Pancreas (tissue), 10 donors: Measurements from ENCODE around the gene SPECC1. TPM values are rescaled to one million over a fixed set of nuclear protein-coding genes. Genes with fewer than 3 reads are reported as not detected.
"Not testable (repeated sequence)": the region's sequence is repeated elsewhere in the genome, so short reads cannot be mapped to it uniquely, and the experiment has no call there.

Experiments used
- ATAC-seq, 4 donors: fragments of 200-7000 bp; cut with Tn5 transposase; one replicate each; pipeline versions ENCODE4 v1.8.0 to v1.9.1; 2020; ENCODE audit warnings: mild to moderate bottlenecking in 4 of 4, moderate library complexity in 4 of 4
- DNase-seq, 6 donors: peaks; one replicate each; pipeline ENCODE4 v3.0.0-alpha.2; 2020
- FAIRE-seq: peaks from 2 replicates; lab custom pipeline; 2012; peaks lifted over from hg19 to GRCh38; lab: Jason Lieb, UNC
- H3K27ac ChIP-seq, 4 donors: fragments of 200-600 bp; sonication (generic); 1 replicate in 3 of 4; 2 replicates in 1 of 4; pipeline versions ENCODE4 v1.5.0 to v1.8.0; 2020
- H3K27me3 ChIP-seq, 4 donors: fragments of 200-600 bp; one replicate each; pipeline ENCODE4 v1.8.0; 2021
- H3K36me3 ChIP-seq, 3 donors: fragments of 200-600 bp; sonication (generic) in 1 of 3; one replicate each; pipeline versions ENCODE4 v1.5.0 to v1.8.0; 2020 to 2021
- H3K4me1 ChIP-seq, 3 donors: fragments of 200-600 bp; one replicate each; pipeline ENCODE4 v1.8.0; 2021
- H3K4me3 ChIP-seq, 4 donors: fragments of 200-600 bp; sonication (generic) in 2 of 4; one replicate each; pipeline versions ENCODE4 v1.5.0 to v1.8.0; 2020 to 2021
- H3K9me3 ChIP-seq, 4 donors: fragments of 200-600 bp; one replicate each; pipeline ENCODE4 v1.8.0; 2021
- WGBS, 2 donors: extraction: QIAGEN DNeasy Blood & Tissue Kit; methylation state at CpG; one replicate each; pipeline ENCODE4 v1.1.7; 2013; 5-methylcytosine and 5-hydroxymethylcytosine counted together
- intact Hi-C, 3 donors: fragments of 100-400 bp; cut with DNase I; formaldehyde crosslinking; loops; one replicate each; pipeline versions ENCODE4 v1.11.1 to v1.14.2; 2022
- polyA plus RNA-seq, 2 donors: library from polyadenylated mRNA; stranded (reverse); fragments of 200-250 nt; gene quantifications; one replicate each; pipeline ENCODE4 v1.2.3, GENCODE V29; 2013
- total RNA-seq, 6 donors: library from RNA; stranded (reverse); fragmentation: NEBNext Ultra II Directional in 4 of 6; extraction: Animal tissue kit (Norgen Biotek cat#: 25700) in 4 of 6; gene quantifications; one replicate each; pipeline versions ENCODE4 v1.2.1 to v1.2.4, GENCODE V29; 2021 to 2023
- TF ChIP-seq, protein P1 (sequence below), 4 donors: fragments of 200-600 bp; sonication (generic) in 3 of 4; IDR thresholded peaks; one replicate each; pipeline versions ENCODE4 v1.5.0 to v1.8.0; 2021; ENCODE audit warnings: antibody characterized with exemption in 4 of 4
- donor health status: healthy with polysubstance abuse.
- donor health status: DM: no; HTN: no; CAD: no; lungs with moderate emphysema.
- donor health status: DM: no; HTN: no; CAD: no.
- donor health status: control.
- donor health status: control.
- donor health status: Bipolar disorder and iron deficiency.
- donor health status: DM: yes; HTN: yes; CAD: no.
- donor health status: DM: no; HTN: no; CAD: no.
- donor health status: DM: no; HTN: no; CAD: no.
- donor health status: DM: yes; HTN: yes; CAD: no.

SPECC1 gene
- total and polyA plus RNA-seq, 8 donors: 5.6 to 22.2 (median 8.1) TPM

- DNase-seq (no peak), ATAC-seq (no peak), FAIRE-seq (no peak)
- Histone ChIP-seq H3K36me3 (no peaks in the 10 kb centered on the region), H3K4me3 (no peak overlapping the region), H3K4me1 (no peaks in the 10 kb centered on the region), H3K27me3 (no peaks in the 10 kb centered on the region), H3K9me3 (no peaks in the 10 kb centered on the region), H3K27ac (no peak overlapping the region)
- intact Hi-C loops: loop anchor here in 2 of 3 donors (5.0 to 10.0 kb wide), 3 partner anchors 98 to 323 kb away; no protein-coding TSS in a partner anchor
- WGBS, 2 donors: 88% methylated on average over 10 of the region's 10 CpGs
- TF ChIP-seq, protein P1, sequence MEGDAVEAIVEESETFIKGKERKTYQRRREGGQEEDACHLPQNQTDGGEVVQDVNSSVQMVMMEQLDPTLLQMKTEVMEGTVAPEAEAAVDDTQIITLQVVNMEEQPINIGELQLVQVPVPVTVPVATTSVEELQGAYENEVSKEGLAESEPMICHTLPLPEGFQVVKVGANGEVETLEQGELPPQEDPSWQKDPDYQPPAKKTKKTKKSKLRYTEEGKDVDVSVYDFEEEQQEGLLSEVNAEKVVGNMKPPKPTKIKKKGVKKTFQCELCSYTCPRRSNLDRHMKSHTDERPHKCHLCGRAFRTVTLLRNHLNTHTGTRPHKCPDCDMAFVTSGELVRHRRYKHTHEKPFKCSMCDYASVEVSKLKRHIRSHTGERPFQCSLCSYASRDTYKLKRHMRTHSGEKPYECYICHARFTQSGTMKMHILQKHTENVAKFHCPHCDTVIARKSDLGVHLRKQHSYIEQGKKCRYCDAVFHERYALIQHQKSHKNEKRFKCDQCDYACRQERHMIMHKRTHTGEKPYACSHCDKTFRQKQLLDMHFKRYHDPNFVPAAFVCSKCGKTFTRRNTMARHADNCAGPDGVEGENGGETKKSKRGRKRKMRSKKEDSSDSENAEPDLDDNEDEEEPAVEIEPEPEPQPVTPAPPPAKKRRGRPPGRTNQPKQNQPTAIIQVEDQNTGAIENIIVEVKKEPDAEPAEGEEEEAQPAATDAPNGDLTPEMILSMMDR (IDR thresholded peaks at IDR 0.05): no peak
These were observed 306.2 kb downstream of the SPECC1 start for GRCh38 chr17:20315311-20315710.

- DNase-seq (no peak), FAIRE-seq (no peak), ATAC-seq (no peak)
- no peaks in the 10 kb centered on the region for H3K27me3 ChIP-seq
- WGBS, 2 donors: 78 to 80% methylated on average over 4 of the region's 4 CpGs
- no peaks in the 10 kb centered on the region for H3K4me1 ChIP-seq
- no peak overlapping the region for H3K4me3 ChIP-seq
- H3K27ac ChIP-seq: no peak overlapping the region
- intact Hi-C loops: loop anchor here in 2 of 3 donors (5.0 to 10.0 kb wide), 3 partner anchors 99 to 324 kb away; no protein-coding TSS in a partner anchor
- no peaks in the 10 kb centered on the region for H3K9me3 ChIP-seq
- no peaks in the 10 kb centered on the region for H3K36me3 ChIP-seq
- TF ChIP-seq, protein P1 (IDR thresholded peaks at IDR 0.05): no peak
These were observed 306.7 kb downstream of the SPECC1 start for GRCh38 chr17:20315821-20316220.

GRCh38 chr17:20320535-20321229, 311.5 kb downstream of the SPECC1 start:
- DNase-seq (peak; percentile 57 to 90 (median 82)), ATAC-seq (peak; percentile 96 to 98 (median 97))
- intact Hi-C loops, H3K9me3 ChIP-seq, H3K27ac ChIP-seq, H3K36me3 ChIP-seq, H3K4me1 ChIP-seq, H3K27me3 ChIP-seq, FAIRE-seq: not testable (repeated sequence)
- peak overlapping the region; percentile 12 to 53 (median 34) for H3K4me3 ChIP-seq
- TF ChIP-seq, protein P1 (IDR thresholded peaks at IDR 0.05): peak; percentile 84 to 98 (median 94)
- 15 to 22% methylated on average over 47 of the region's 47 CpGs for WGBS, 2 donors

GRCh38 chr17:20321357-20321756, 312.2 kb downstream of the SPECC1 start:
- H3K9me3 ChIP-seq, H3K4me3 ChIP-seq, ATAC-seq, H3K4me1 ChIP-seq, H3K36me3 ChIP-seq, H3K27me3 ChIP-seq, intact Hi-C loops, FAIRE-seq, H3K27ac ChIP-seq: not testable (repeated sequence)
- DNase-seq: peak in 1 of 6 donors; percentile 13
- WGBS, 2 donors: 90 to 95% methylated on average over 31 to 32 of the region's 32 CpGs

DNA sequence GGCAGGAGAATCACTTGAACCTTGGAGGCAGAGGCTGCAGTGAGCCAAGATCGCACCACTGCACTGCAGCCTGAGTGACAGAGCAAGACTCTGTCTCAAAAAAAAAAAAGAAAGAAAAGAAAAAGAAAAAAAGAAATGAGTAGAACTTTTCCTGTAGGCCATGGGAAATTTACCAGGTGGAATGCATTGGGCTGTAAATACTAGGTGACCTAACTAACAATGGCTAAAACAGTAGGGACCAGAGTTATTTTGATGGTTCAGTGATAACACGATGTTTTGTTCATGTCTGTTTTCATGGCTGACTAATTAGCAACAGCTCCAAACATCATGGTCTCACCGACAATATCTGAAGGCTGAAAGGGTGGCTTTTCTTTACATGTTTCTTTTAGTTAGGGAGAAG, 318.6 kb downstream of the SPECC1 start:
- WGBS, 2 donors: 49 to 58% methylated on average over 3 of the region's 3 CpGs
- intact Hi-C loops, H3K36me3 ChIP-seq, FAIRE-seq, H3K4me3 ChIP-seq, H3K4me1 ChIP-seq, H3K27ac ChIP-seq, H3K27me3 ChIP-seq, H3K9me3 ChIP-seq, DNase-seq: not testable (repeated sequence)
- ATAC-seq: peak in 3 of 4 donors; percentile 31 to 55 (median 42)

DNA sequence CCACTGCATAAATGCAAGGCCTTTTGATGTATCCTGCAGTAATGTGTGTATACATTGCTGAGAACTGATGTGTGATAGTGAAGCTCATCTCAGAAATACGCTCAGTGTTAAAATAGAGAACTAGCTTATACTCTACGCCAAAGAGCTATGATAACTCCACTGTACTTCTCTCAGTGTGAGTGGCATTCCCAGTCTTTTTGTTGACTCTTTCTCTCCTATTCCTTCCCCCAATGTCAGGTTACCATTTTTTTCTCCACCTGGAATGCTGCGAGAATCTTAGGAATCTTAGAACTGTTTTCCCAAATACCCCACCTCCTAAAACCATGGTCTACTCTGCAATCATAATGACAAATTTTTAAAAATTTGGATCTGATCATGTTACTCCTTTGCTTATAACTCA, 342.2 kb downstream of the SPECC1 start:
- H3K36me3 ChIP-seq, intact Hi-C loops, H3K9me3 ChIP-seq, FAIRE-seq, DNase-seq, H3K27ac ChIP-seq, ATAC-seq, H3K4me3 ChIP-seq, H3K4me1 ChIP-seq, H3K27me3 ChIP-seq: not testable (repeated sequence)
- 73% methylated on average over 2 of the region's 3 CpGs; no CpG with 5 or more reads in 1 of the 2 donors for WGBS, 2 donors

- H3K27ac ChIP-seq, H3K36me3 ChIP-seq, intact Hi-C loops, DNase-seq, ATAC-seq, H3K9me3 ChIP-seq, H3K27me3 ChIP-seq, FAIRE-seq, H3K4me3 ChIP-seq, H3K4me1 ChIP-seq: not testable (repeated sequence)
- WGBS, 2 donors: 57 to 59% methylated on average over 3 of the region's 3 CpGs
These were observed 343.4 kb downstream of the SPECC1 start for GRCh38 chr17:20352567-20352966.

- H3K36me3 ChIP-seq, H3K27ac ChIP-seq, H3K27me3 ChIP-seq, H3K4me1 ChIP-seq, H3K4me3 ChIP-seq, FAIRE-seq, intact Hi-C loops, ATAC-seq, H3K9me3 ChIP-seq, DNase-seq: not testable (repeated sequence)
- WGBS, 2 donors: 76 to 87% methylated on average over 4 of the region's 4 CpGs
These were observed 354.7 kb downstream of the SPECC1 start for GRCh38 chr17:20363846-20364245.
